Progenitor cell of endocrine pancreas (in vitro differentiated cells): ENCODE results near the gene SPINK13. TPM values are rescaled to one million over a fixed set of nuclear protein-coding genes. Genes with fewer than 3 reads are reported as not detected.
"Not testable (repeated sequence)": the region's sequence is repeated elsewhere in the genome, so short reads cannot be mapped to it uniquely, and the experiment has no call there.

ENCODE experiments used
- DNase-seq: peaks from one replicate; pipeline ENCODE4 v3.0.0; 2021; ENCODE audit warnings: low spot score; ENCODE audit not compliant: unreplicated experiment
- H3K27ac Mint-ChIP-seq: 2 replicates; pipeline ENCODE4 v1.8.0; 2021; ENCODE audit warnings: mild to moderate bottlenecking, moderate library complexity, mixed read lengths
- H3K27me3 Mint-ChIP-seq: 2 replicates; pipeline ENCODE4 v1.8.0; 2021; ENCODE audit warnings: mixed read lengths
- H3K36me3 Mint-ChIP-seq: 2 replicates; pipeline ENCODE4 v1.8.0; 2022; ENCODE audit warnings: mixed read lengths; ENCODE audit not compliant: insufficient read depth
- H3K4me1 Mint-ChIP-seq: 2 replicates; pipeline ENCODE4 v1.8.0; 2021; ENCODE audit warnings: low read depth, mixed read lengths
- H3K4me3 Mint-ChIP-seq: 2 replicates; pipeline ENCODE4 v1.8.0; 2021; ENCODE audit warnings: low read depth, mild to moderate bottlenecking, moderate library complexity, mixed read lengths
- H3K9me3 Mint-ChIP-seq: 2 replicates; pipeline ENCODE4 v1.8.0; 2021; ENCODE audit warnings: low read depth, mixed read lengths
- total RNA-seq: library from RNA; stranded (reverse); gene quantifications from 2 replicates; pipeline ENCODE4 v1.2.1, GENCODE V29; 2021
- TF ChIP-seq, protein P1 (sequence below): fragments of 200-600 bp; sonication (generic); IDR thresholded peaks from one replicate; pipeline ENCODE4 v1.5.0; 2021; ENCODE audit warnings: antibody characterized with exemption, mild to moderate bottlenecking; ENCODE audit not compliant: unreplicated experiment

SPINK13 gene
- total RNA-seq, 1 donor from 2014 or later = not detected

GRCh38 chr5:148312153-148312552 lies 43.6 kb downstream of the SPINK13 start, which contains the start of gene SPINK7:
TSS of gene SPINK7 (plus strand) at chr5:148312423. CDS start at chr5:148312484, 61 bp downstream.
- Mint-ChIP-seq H3K36me3 (peaks cover 9% of the 10 kb centered on the region), H3K9me3 (peaks cover 15% of the 10 kb centered on the region), H3K4me1 (no peaks in the 10 kb centered on the region), H3K4me3 (no peak within 1 kb of the TSS), H3K27me3 (no peaks in the 10 kb centered on the region), H3K27ac (no peak within 1 kb of the TSS)
- no peak for DNase-seq
- TF ChIP-seq, protein P1, sequence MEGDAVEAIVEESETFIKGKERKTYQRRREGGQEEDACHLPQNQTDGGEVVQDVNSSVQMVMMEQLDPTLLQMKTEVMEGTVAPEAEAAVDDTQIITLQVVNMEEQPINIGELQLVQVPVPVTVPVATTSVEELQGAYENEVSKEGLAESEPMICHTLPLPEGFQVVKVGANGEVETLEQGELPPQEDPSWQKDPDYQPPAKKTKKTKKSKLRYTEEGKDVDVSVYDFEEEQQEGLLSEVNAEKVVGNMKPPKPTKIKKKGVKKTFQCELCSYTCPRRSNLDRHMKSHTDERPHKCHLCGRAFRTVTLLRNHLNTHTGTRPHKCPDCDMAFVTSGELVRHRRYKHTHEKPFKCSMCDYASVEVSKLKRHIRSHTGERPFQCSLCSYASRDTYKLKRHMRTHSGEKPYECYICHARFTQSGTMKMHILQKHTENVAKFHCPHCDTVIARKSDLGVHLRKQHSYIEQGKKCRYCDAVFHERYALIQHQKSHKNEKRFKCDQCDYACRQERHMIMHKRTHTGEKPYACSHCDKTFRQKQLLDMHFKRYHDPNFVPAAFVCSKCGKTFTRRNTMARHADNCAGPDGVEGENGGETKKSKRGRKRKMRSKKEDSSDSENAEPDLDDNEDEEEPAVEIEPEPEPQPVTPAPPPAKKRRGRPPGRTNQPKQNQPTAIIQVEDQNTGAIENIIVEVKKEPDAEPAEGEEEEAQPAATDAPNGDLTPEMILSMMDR = no peak

- H3K27me3 Mint-ChIP-seq = no peaks in the 10 kb centered on the region
- H3K36me3 Mint-ChIP-seq = peaks cover 4% of the 10 kb centered on the region
- no peaks in the 10 kb centered on the region for H3K4me1 Mint-ChIP-seq
- no peak overlapping the region for H3K4me3 Mint-ChIP-seq
- no peak for DNase-seq
- H3K9me3 Mint-ChIP-seq = peaks cover 8% of the 10 kb centered on the region
- no peak overlapping the region for H3K27ac Mint-ChIP-seq
- TF ChIP-seq, protein P1 = no peak
Observed at GRCh38 chr5:148314187-148314586, 45.6 kb downstream of the SPINK13 start.

DNA sequence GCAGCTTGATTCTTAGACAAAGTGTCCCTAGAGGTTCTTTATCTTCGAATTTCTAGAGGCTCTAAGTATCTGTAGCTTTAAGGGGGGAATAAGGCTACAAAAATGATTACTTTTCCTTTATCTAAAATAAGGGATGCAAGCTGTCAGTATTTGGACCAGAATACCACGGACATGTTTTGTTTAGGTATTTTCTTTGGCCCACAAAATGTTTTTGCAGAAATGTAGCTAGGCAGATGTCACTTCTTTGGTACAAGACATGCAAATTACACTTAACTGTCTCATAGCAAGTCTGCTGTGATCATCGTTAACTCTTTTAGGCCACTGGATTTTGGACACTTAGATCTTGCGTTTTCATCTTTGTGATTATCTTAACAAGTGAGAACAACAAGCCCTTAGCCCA lies 46.1 kb downstream of the SPINK13 start:
- Mint-ChIP-seq H3K4me1 (no peaks in the 10 kb centered on the region), H3K27ac (no peak overlapping the region), H3K9me3 (peaks cover 2% of the 10 kb centered on the region), H3K36me3 (no peaks in the 10 kb centered on the region), H3K4me3 (no peak overlapping the region), H3K27me3 (no peaks in the 10 kb centered on the region)
- no peak for DNase-seq
- TF ChIP-seq, protein P1 = no peak

DNA sequence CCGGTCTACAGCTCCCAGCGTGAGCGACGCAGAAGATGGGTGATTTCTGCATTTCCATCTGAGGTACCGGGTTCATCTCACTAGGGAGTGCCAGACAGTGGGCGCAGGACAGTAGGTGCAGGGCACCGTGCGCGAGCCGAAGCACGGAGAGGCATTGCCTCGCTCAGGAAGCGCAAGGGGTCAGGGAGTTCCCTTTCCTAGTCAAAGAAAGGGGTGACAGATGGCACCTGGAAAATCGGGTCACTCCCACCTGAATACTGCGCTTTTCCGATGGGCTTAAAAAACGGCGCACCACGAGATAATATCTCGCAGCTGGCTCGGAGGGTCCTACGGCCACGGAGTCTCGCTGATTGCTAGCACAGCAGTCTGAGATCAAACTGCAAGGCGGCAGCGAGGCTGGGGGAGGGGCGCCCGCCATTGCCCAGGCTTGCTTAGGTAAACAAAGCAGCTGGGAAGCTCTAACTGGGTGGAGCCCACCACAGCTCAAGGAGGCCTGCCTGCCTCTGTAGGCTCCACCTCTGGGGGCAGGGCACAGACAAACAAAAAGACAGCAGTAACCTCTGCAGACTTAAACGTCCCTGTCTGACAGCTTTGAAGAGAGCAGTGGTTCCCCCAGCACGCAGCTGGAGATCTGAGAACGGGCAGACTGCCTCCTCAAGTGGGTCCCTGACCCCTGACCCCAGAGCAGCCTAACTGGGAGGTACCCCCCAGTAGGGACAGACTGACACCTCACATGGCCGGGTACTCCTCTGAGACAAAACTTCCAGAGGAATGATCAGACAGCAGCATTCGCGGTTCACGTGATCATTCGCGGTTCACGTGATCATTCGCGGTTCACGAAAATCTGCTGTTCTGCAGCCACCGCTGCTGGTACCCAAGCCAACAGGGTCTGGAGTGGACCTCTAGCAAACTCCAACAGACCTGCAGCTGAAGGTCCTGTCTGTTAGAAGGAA lies 51.7 kb downstream of the SPINK13 start:
- not testable (repeated sequence) for H3K4me1 Mint-ChIP-seq, H3K27me3 Mint-ChIP-seq
- H3K27ac Mint-ChIP-seq = peak overlapping the region; percentile 98

GRCh38 chr5:148333262-148333849 lies 64.8 kb downstream of the SPINK13 start:
- no peaks in the 10 kb centered on the region for H3K4me1 Mint-ChIP-seq

More for the DNA sequence above, 51.7 kb downstream of the SPINK13 start:
- not testable (repeated sequence) for H3K9me3 Mint-ChIP-seq, H3K36me3 Mint-ChIP-seq
- DNase-seq = peak; percentile 8
- peak overlapping the region; percentile 96 for H3K4me3 Mint-ChIP-seq

More at GRCh38 chr5:148333262-148333849, 64.8 kb downstream of the SPINK13 start:
- H3K9me3 Mint-ChIP-seq = peaks cover 17% of the 10 kb centered on the region
- no peaks in the 10 kb centered on the region for H3K27me3 Mint-ChIP-seq
- peaks cover 6% of the 10 kb centered on the region for H3K36me3 Mint-ChIP-seq
- H3K27ac Mint-ChIP-seq = no peak overlapping the region
- TF ChIP-seq, protein P1 = no peak
- no peak for DNase-seq
- no peak overlapping the region for H3K4me3 Mint-ChIP-seq
